BLaER1 treated with 17β-estradiol and CSF1 and Interleukin-3, amounts not matched to agents 10 nM and 100 nM (cell line): ENCODE measurements around the gene CTSC.
A peak's percentile ranks its signal among the peaks of the same experiment; 100 is the strongest.

Source experiments
- H3K27ac ChIP-seq, 11 experiments: shearing (Covaris generic); formaldehyde crosslinking; 2 replicates each; pipeline ENCODE4 v1.8.1; 2022
- H3K27me3 ChIP-seq, 11 experiments: shearing (Covaris generic); formaldehyde crosslinking; 2 replicates each; pipeline ENCODE4 v1.8.1; 2022
- H3K36me3 ChIP-seq, 11 experiments: shearing (Covaris generic); formaldehyde crosslinking; 2 replicates each; pipeline ENCODE4 v1.8.1; 2022
- H3K4me1 ChIP-seq, 10 experiments: shearing (Covaris generic); formaldehyde crosslinking; 2 replicates each; pipeline ENCODE4 v1.8.1; 2022
- H3K4me2 ChIP-seq, 11 experiments: shearing (Covaris generic); formaldehyde crosslinking; 2 replicates each; pipeline ENCODE4 v1.8.1; 2022
- H3K4me3 ChIP-seq, 10 experiments: shearing (Covaris generic); formaldehyde crosslinking; 2 replicates each; pipeline ENCODE4 v1.8.1; 2022
- H3K9ac ChIP-seq, 11 experiments: shearing (Covaris generic); formaldehyde crosslinking; 2 replicates each; pipeline ENCODE4 v1.8.1; 2022
- H3K9me3 ChIP-seq, 11 experiments: shearing (Covaris generic); formaldehyde crosslinking; replicated peaks in 1 of 11; 2 replicates each; pipeline ENCODE4 v1.8.1; 2022
- H4K20me1 ChIP-seq, 11 experiments: shearing (Covaris generic); formaldehyde crosslinking; 2 replicates each; pipeline ENCODE4 v1.8.1; 2022
- Cebpa-rat ChIP-seq, 11 experiments: shearing (Covaris generic); IDR thresholded peaks; 2 replicates each; pipeline ENCODE4 v1.8.1; 2022

The CTSC gene

GRCh38 chr11:88320149-88320559 is 17.4 kb downstream of the CTSC start:
- no peak overlapping the region for H3K27ac ChIP-seq
- TF ChIP-seq Cebpa-rat (IDR thresholded peaks at IDR 0.05): no peak
- peaks cover 0 to 48% (median 0%) of the 10 kb centered on the region in 10 experiments; a peak in 3 of 20 replicates for H3K4me1 ChIP-seq
- H3K36me3 ChIP-seq: peaks cover 82 to 96% (median 91%) of the 10 kb centered on the region in 11 experiments
- 0 out of 22 replicates have a peak overlapping the region, but pooled peaks of 1 of the 11 experiments have one; percentile 15 for H3K9ac ChIP-seq
- peaks cover 0 to 6% (median 0%) of the 10 kb centered on the region in 11 experiments; a peak in 5 of 22 replicates for H3K9me3 ChIP-seq
- peak overlapping the region in 2 of 11 experiments; percentile 19 to 32; a peak in 2 of 22 replicates for H3K4me2 ChIP-seq
- H3K27me3 ChIP-seq: no peaks in the 10 kb centered on the region
- peaks cover 62 to 100% (median 98%) of the 10 kb centered on the region in 11 experiments; a peak in 21 of 22 replicates for H4K20me1 ChIP-seq
- no peak overlapping the region for H3K4me3 ChIP-seq

DNA sequence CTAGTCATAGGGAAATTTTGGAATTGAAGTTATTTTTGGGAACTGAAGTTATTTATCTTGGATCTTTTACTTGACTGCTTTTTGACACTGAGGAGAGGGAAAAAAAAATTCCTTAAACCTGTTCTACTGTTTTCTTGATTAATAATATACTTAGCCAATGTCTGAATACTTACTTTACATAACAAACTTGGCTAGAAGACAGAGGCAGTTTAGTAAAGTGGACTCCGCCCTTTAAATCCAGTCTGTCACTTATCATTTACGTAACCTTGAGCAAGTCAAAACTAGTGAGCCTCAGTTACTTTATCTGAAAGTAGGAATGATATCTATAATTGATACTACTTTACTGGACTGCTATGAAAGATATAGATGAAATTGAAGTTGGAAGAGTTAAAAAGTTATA is 19.5 kb downstream of the CTSC start:
- Histone ChIP-seq H3K27me3 (no peaks in the 10 kb centered on the region), H4K20me1 (peaks cover 51 to 100% (median 98%) of the 10 kb centered on the region in 11 experiments; a peak in 21 of 22 replicates), H3K9me3 (peaks cover 0 to under 1% (median 0%) of the 10 kb centered on the region in 11 experiments; a peak in 1 of 22 replicates), H3K27ac (no peak overlapping the region), H3K36me3 (peaks cover 82 to 96% (median 91%) of the 10 kb centered on the region in 11 experiments), H3K9ac (no peak overlapping the region), H3K4me1 (peaks cover 0 to 34% (median 0%) of the 10 kb centered on the region in 10 experiments; a peak in 3 of 20 replicates), H3K4me3 (no peak overlapping the region), H3K4me2 (no peak overlapping the region)
- no peak for TF ChIP-seq Cebpa-rat (IDR thresholded peaks at IDR 0.05)

- no peak overlapping the region for H3K4me3 ChIP-seq
- H3K27me3 ChIP-seq: no peaks in the 10 kb centered on the region
- H3K9me3 ChIP-seq: no peaks in the 10 kb centered on the region
- TF ChIP-seq Cebpa-rat (IDR thresholded peaks at IDR 0.05): no peak
- no peak overlapping the region for H3K4me2 ChIP-seq
- peaks cover 0 to 36% (median 0%) of the 10 kb centered on the region in 10 experiments; a peak in 3 of 20 replicates for H3K4me1 ChIP-seq
- H3K36me3 ChIP-seq: peaks cover 82 to 96% (median 91%) of the 10 kb centered on the region in 11 experiments
- peaks cover 48 to 100% (median 98%) of the 10 kb centered on the region in 11 experiments; a peak in 21 of 22 replicates for H4K20me1 ChIP-seq
- no peak overlapping the region for H3K27ac ChIP-seq
- H3K9ac ChIP-seq: no peak overlapping the region
Observed at GRCh38 chr11:88317536-88317935, 20.0 kb downstream of the CTSC start.

GRCh38 chr11:88315981-88316441 is 21.5 kb downstream of the CTSC start:
- Histone ChIP-seq H3K9me3 (no peaks in the 10 kb centered on the region), H3K4me2 (no peak overlapping the region), H3K9ac (no peak overlapping the region), H3K27ac (no peak overlapping the region), H3K4me1 (peaks cover 0 to 30% (median 0%) of the 10 kb centered on the region in 10 experiments; a peak in 3 of 20 replicates), H3K4me3 (no peak overlapping the region), H4K20me1 (peaks cover 38 to 100% (median 98%) of the 10 kb centered on the region in 11 experiments; a peak in 21 of 22 replicates), H3K27me3 (no peaks in the 10 kb centered on the region), H3K36me3 (peaks cover 82 to 96% (median 91%) of the 10 kb centered on the region in 11 experiments)
- no peak for TF ChIP-seq Cebpa-rat (IDR thresholded peaks at IDR 0.05)

GRCh38 chr11:88315015-88315414 is 22.5 kb downstream of the CTSC start:
- no peaks in the 10 kb centered on the region for H3K27me3 ChIP-seq
- H3K9ac ChIP-seq: no peak overlapping the region
- H3K36me3 ChIP-seq: peaks cover 85 to 96% (median 92%) of the 10 kb centered on the region in 11 experiments
- no peaks in the 10 kb centered on the region for H3K9me3 ChIP-seq
- TF ChIP-seq Cebpa-rat (IDR thresholded peaks at IDR 0.05): no peak
- peaks cover 29 to 100% (median 98%) of the 10 kb centered on the region in 11 experiments; a peak in 21 of 22 replicates for H4K20me1 ChIP-seq
- no peak overlapping the region for H3K4me3 ChIP-seq
- no peak overlapping the region for H3K4me2 ChIP-seq
- peaks cover 0 to 20% (median 0%) of the 10 kb centered on the region in 10 experiments; a peak in 3 of 20 replicates for H3K4me1 ChIP-seq
- no peak overlapping the region for H3K27ac ChIP-seq

DNA sequence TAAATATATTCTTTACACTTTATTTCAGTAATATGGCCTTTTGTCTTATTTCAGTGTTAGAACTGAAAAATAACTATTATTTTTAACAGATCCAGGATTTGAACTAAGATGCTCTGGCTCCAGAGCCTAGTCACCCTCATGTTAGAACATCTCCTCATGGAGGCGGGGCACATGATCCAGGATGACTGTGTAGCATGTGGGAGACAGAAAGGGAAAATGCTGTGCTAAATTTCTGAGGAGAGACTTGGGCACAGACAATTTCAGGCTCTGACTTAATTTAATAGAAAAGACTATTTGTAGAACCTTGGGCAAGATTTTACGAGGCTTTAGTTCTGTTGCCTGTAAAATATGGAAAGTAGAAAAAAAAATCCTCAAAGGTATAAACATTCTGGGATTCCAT is 24.1 kb downstream of the CTSC start:
- H3K4me2 ChIP-seq: no peak overlapping the region
- no peak overlapping the region for H3K4me3 ChIP-seq
- H3K9ac ChIP-seq: no peak overlapping the region
- no peak overlapping the region for H3K27ac ChIP-seq
- H3K9me3 ChIP-seq: no peaks in the 10 kb centered on the region; a peak in 1 of 22 replicates
- peaks cover 0 to 17% (median 0%) of the 10 kb centered on the region in 10 experiments; a peak in 2 of 20 replicates for H3K4me1 ChIP-seq
- no peaks in the 10 kb centered on the region for H3K27me3 ChIP-seq
- no peak for TF ChIP-seq Cebpa-rat (IDR thresholded peaks at IDR 0.05)
- peaks cover 25 to 100% (median 86%) of the 10 kb centered on the region in 11 experiments; a peak in 20 of 22 replicates for H4K20me1 ChIP-seq
- peaks cover 93 to 100% (median 98%) of the 10 kb centered on the region in 11 experiments for H3K36me3 ChIP-seq

DNA sequence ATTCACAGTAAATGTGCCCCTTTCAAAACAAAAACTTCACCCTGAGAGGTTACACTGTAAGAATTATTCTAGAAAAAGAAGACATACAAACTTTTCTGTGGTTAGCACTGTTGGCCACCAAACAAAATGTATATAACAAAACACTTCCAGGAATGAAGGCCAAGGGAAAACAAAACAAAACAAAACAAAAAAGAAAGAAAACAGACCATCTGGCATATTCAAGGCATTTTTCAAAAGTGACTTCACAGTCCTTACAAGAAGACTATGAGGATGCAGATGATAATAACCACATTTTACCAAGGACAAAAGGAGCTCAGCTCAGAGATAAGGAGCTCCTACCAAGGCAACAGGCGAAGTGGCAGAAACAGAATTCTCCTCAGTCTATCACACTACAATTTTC is 24.9 kb downstream of the CTSC start:
- Histone ChIP-seq H3K36me3 (peaks cover 96 to 100% (median 98%) of the 10 kb centered on the region in 11 experiments), H3K9ac (no peak overlapping the region), H3K27me3 (no peaks in the 10 kb centered on the region), H3K4me1 (peaks cover 0 to 17% (median 0%) of the 10 kb centered on the region in 10 experiments; a peak in 2 of 20 replicates), H4K20me1 (peaks cover 23 to 100% (median 81%) of the 10 kb centered on the region in 11 experiments; a peak in 20 of 22 replicates), H3K9me3 (no peaks in the 10 kb centered on the region; a peak in 1 of 22 replicates), H3K4me3 (no peak overlapping the region), H3K4me2 (no peak overlapping the region), H3K27ac (peak overlapping the region in 1 of 11 experiments; percentile 16; a peak in 1 of 22 replicates)
- TF ChIP-seq Cebpa-rat (IDR thresholded peaks at IDR 0.05): no peak

- peaks cover 97 to 100% (median 98%) of the 10 kb centered on the region in 11 experiments for H3K36me3 ChIP-seq
- no peak overlapping the region for H3K9ac ChIP-seq
- H3K27me3 ChIP-seq: no peaks in the 10 kb centered on the region
- H3K4me2 ChIP-seq: no peak overlapping the region
- no peak overlapping the region for H3K4me3 ChIP-seq
- peaks cover 12 to 100% (median 75%) of the 10 kb centered on the region in 11 experiments; a peak in 20 of 22 replicates for H4K20me1 ChIP-seq
- H3K4me1 ChIP-seq: peaks cover 0 to 10% (median 0%) of the 10 kb centered on the region in 10 experiments; a peak in 2 of 20 replicates
- H3K27ac ChIP-seq: no peak overlapping the region
- peaks cover 0 to 8% (median 5%) of the 10 kb centered on the region in 11 experiments; a peak in 5 of 22 replicates for H3K9me3 ChIP-seq
- TF ChIP-seq Cebpa-rat (IDR thresholded peaks at IDR 0.05): no peak
Observed at GRCh38 chr11:88310246-88310645, 27.3 kb downstream of the CTSC start.

GRCh38 chr11:88308576-88308975 is 29.0 kb downstream of the CTSC start:
- H3K27me3 ChIP-seq: no peaks in the 10 kb centered on the region
- H4K20me1 ChIP-seq: peaks cover 9 to 100% (median 73%) of the 10 kb centered on the region in 11 experiments; a peak in 20 of 22 replicates
- H3K9ac ChIP-seq: no peak overlapping the region
- no peak overlapping the region for H3K27ac ChIP-seq
- H3K36me3 ChIP-seq: peaks cover 97 to 100% (median 98%) of the 10 kb centered on the region in 11 experiments
- H3K4me1 ChIP-seq: peaks cover 0 to 10% (median 0%) of the 10 kb centered on the region in 10 experiments; a peak in 2 of 20 replicates
- H3K9me3 ChIP-seq: peaks cover 0 to 8% (median 5%) of the 10 kb centered on the region in 11 experiments; a peak in 5 of 22 replicates
- no peak overlapping the region for H3K4me3 ChIP-seq
- TF ChIP-seq Cebpa-rat (IDR thresholded peaks at IDR 0.05): no peak
- H3K4me2 ChIP-seq: no peak overlapping the region
